Upper lobe of left lung (tissue), 4 donors: ENCODE results near the gene SDK1.

Source experiments
- CTCF ChIP-seq, 6 experiments: fragments of 450-650 bp in 4 of 6; fragments of 200-600 bp in 2 of 6; sonication (generic) in 2 of 6; IDR thresholded peaks; one replicate each; pipeline ENCODE4 v1.5.1; 2016 to 2019; ENCODE audit warnings: antibody characterized with exemption in 6 of 6
- EP300 ChIP-seq, 4 donors: sonication (generic); formaldehyde crosslinking; IDR thresholded peaks; one replicate each; pipeline ENCODE4 v1.5.1; 2017; ENCODE audit warnings: antibody characterized with exemption in 4 of 4, control low read depth in 2 of 4
- POLR2AphosphoS5 ChIP-seq, 2 donors: sonication (generic); formaldehyde crosslinking; IDR thresholded peaks; one replicate each; pipeline ENCODE4 v1.5.1; 2017; ENCODE audit warnings: antibody characterized with exemption in 2 of 2

GRCh38 chr7:3955026-3955425 is 654.0 kb downstream of the SDK1 start:
- TF ChIP-seq POLR2AphosphoS5 (IDR thresholded peaks at IDR 0.05) = no peak
- no peak for TF ChIP-seq CTCF (IDR thresholded peaks at IDR 0.05)
- TF ChIP-seq EP300 (IDR thresholded peaks at IDR 0.05) = no peak
